Epithelial cell of esophagus (primary cell): ENCODE results near the gene HOXA9.

Experiments
- DNase-seq: peaks from one replicate; pipeline ENCODE4 v3.0.0; 2010; ENCODE audit warnings: low read depth
- H3K4me3 ChIP-seq: 2 replicates; pipeline ENCODE4 v1.5.1; 2011; ENCODE audit warnings: mild to moderate bottlenecking, low read length, control low read depth
- CTCF ChIP-seq: IDR thresholded peaks from 2 replicates; pipeline ENCODE4 v1.5.1; 2011; ENCODE audit warnings: low read depth, mild to moderate bottlenecking, low read length, control low read depth, inconsistent platforms; ENCODE audit not compliant: insufficient read depth; ENCODE audit errors: missing control alignments

Gene HOXA9

GRCh38 chr7:27143023-27143949 lies 22.1 kb downstream of the HOXA9 start, which contains the start of gene HOXA5:
Gene HOXA5, minus strand, starts transcription at chr7:27143681. Its CDS starts 74 bp downstream, at chr7:27143607.
- peak within 1 kb of the TSS; percentile 53 for H3K4me3 ChIP-seq
- DNase-seq = peak; percentile 95
- TF ChIP-seq CTCF = peak; percentile 52

- H3K4me3 ChIP-seq = peak overlapping the region; percentile 53
- no peak for TF ChIP-seq CTCF
- no peak for DNase-seq
Observed at GRCh38 chr7:27142580-27143022, 22.7 kb downstream of the HOXA9 start.

GRCh38 chr7:27141923-27142579 lies 23.3 kb downstream of the HOXA9 start:
- TF ChIP-seq CTCF = no peak
- peak overlapping the region; percentile 53 for H3K4me3 ChIP-seq

GRCh38 chr7:27141137-27141922 lies 24.0 kb downstream of the HOXA9 start:
- DNase-seq = no peak
- no peak for TF ChIP-seq CTCF
- H3K4me3 ChIP-seq = no peak overlapping the region

More at GRCh38 chr7:27141923-27142579, 23.3 kb downstream of the HOXA9 start:
- no peak for DNase-seq

GRCh38 chr7:27140126-27140857 lies 25.0 kb downstream of the HOXA9 start:
- DNase-seq = no peak
- H3K4me3 ChIP-seq = no peak overlapping the region
- TF ChIP-seq CTCF = no peak
